ENCODE results near the gene TEKTIP1.

TEKTIP1 gene

GRCh38 chr19:3585301-3586126, 46.5 kb downstream of the TEKTIP1 start, which contains the start of gene GIPC3:
GIPC3 (plus strand) TSS chr19:3585478; CDS start chr19:3585598, 120 bp downstream.
- DNase-seq (ENCODE audit: low spot score) = no peak

- DNase-seq (ENCODE audit: low spot score) = no peak
Measured at GRCh38 chr19:3586127-3586626, 47.2 kb downstream of the TEKTIP1 start.

- no peak for DNase-seq (ENCODE audit: low spot score)
Measured at GRCh38 chr19:3586707-3587346, 47.9 kb downstream of the TEKTIP1 start.

- DNase-seq (ENCODE audit: low spot score) = no peak
Measured at GRCh38 chr19:3589439-3589838, 50.5 kb downstream of the TEKTIP1 start.

GRCh38 chr19:3589949-3590348, 51.0 kb downstream of the TEKTIP1 start:
- no peak for DNase-seq (ENCODE audit: low spot score)

- no peak for DNase-seq (ENCODE audit: low spot score)
Measured at GRCh38 chr19:3590991-3591659, 52.2 kb downstream of the TEKTIP1 start.

GRCh38 chr19:3591876-3592613, 53.1 kb downstream of the TEKTIP1 start:
- DNase-seq (ENCODE audit: low spot score) = no peak

GRCh38 chr19:3593156-3593555, 54.2 kb downstream of the TEKTIP1 start:
- no peak for DNase-seq (ENCODE audit: low spot score)

Measured in pons (tissue), 1 donor.